Activated CD8-positive, alpha-beta memory T cell treated with anti-CD3 and anti-CD28 coated beads for 48 hours (primary cell): ENCODE measurements around the gene NEU4.
"Not testable (repeated sequence)": the region's sequence is repeated elsewhere in the genome, so short reads cannot be mapped to it uniquely, and the experiment has no call there.

Experiments
- DNase-seq, 3 experiments: peaks; one replicate each; pipeline ENCODE4 v3.0.0-alpha.2; 2020; ENCODE audit warnings: low read depth in 2 of 3, low spot score in 2 of 3

NEU4 gene

GRCh38 chr2:241774419-241775222 is 34.4 kb upstream of the NEU4 start:
- DNase-seq, result no peak

- DNase-seq, result no peak
Observed at GRCh38 chr2:241775223-241776177, 33.5 kb upstream of the NEU4 start.

- DNase-seq, result no peak
Observed at GRCh38 chr2:241776336-241777169, 32.4 kb upstream of the NEU4 start, which contains the start of gene GAL3ST2. Gene GAL3ST2, plus strand, starts transcription at chr2:241776822. Its CDS starts 134 bp downstream, at chr2:241776956.

GRCh38 chr2:241777170-241777685 is 31.8 kb upstream of the NEU4 start:
- DNase-seq, result no peak

- no peak for DNase-seq
Observed at GRCh38 chr2:241777686-241778627, 31.0 kb upstream of the NEU4 start.

GRCh38 chr2:241780939-241781569 is 27.9 kb upstream of the NEU4 start:
- no peak for DNase-seq

- DNase-seq, result not testable (repeated sequence)
Observed at GRCh38 chr2:241782053-241782452, 26.9 kb upstream of the NEU4 start.

GRCh38 chr2:241788135-241788534 is 20.9 kb upstream of the NEU4 start:
- no peak for DNase-seq

- peak in 1 of 3 experiments; percentile 23 for DNase-seq
Observed at GRCh38 chr2:241788572-241788971, 20.4 kb upstream of the NEU4 start.

GRCh38 chr2:241791385-241791784 is 17.6 kb upstream of the NEU4 start:
- not testable (repeated sequence) for DNase-seq

GRCh38 chr2:241793385-241793784 is 15.6 kb upstream of the NEU4 start:
- DNase-seq, result no peak

GRCh38 chr2:241794250-241794823 is 14.7 kb upstream of the NEU4 start:
- no peak for DNase-seq

GRCh38 chr2:241795021-241795999 is 13.7 kb upstream of the NEU4 start:
- DNase-seq, result no peak

- DNase-seq, result no peak
Observed at GRCh38 chr2:241796209-241796608, 12.8 kb upstream of the NEU4 start.

GRCh38 chr2:241796610-241797138 is 12.3 kb upstream of the NEU4 start:
- DNase-seq, result no peak

- no peak for DNase-seq
Observed at GRCh38 chr2:241797441-241798080, 11.4 kb upstream of the NEU4 start.

GRCh38 chr2:241798081-241798630 is 10.8 kb upstream of the NEU4 start:
- DNase-seq, result no peak
